T-helper 17 cell (primary cell): ENCODE measurements around the gene LST1. TPM values are rescaled to one million over a fixed set of nuclear protein-coding genes. Genes with fewer than 3 reads are reported as not detected.

ENCODE experiments used
- ATAC-seq: fragments of 150-1000 bp; cut with Tn5 transposase; 2 replicates; pipeline ENCODE4 v1.10.0; 2021; ENCODE audit warnings: mild to moderate bottlenecking, moderate library complexity
- DNase-seq, 3 donors: peaks; one replicate each; pipeline versions ENCODE4 v3.0.0 to v3.0.0-alpha.2; 2020 to 2021
- H3K9me3 ChIP-seq: one replicate; pipeline ENCODE4 v1.7.0; 2013; ENCODE audit warnings: low read length, mild to moderate bottlenecking; ENCODE audit not compliant: control insufficient read depth, poor library complexity, severe bottlenecking
- H3K27ac Mint-ChIP-seq: one replicate; pipeline ENCODE4 v1.8.0; 2022; ENCODE audit warnings: mild to moderate bottlenecking, moderate library complexity, mixed read lengths
- H3K27me3 Mint-ChIP-seq: one replicate; pipeline ENCODE4 v1.8.0; 2022; ENCODE audit warnings: mixed read lengths
- H3K36me3 Mint-ChIP-seq: one replicate; pipeline ENCODE4 v1.8.0; 2022; ENCODE audit warnings: low read depth, mixed read lengths
- H3K4me1 Mint-ChIP-seq: one replicate; pipeline ENCODE4 v1.8.0; 2022; ENCODE audit warnings: mild to moderate bottlenecking, mixed read lengths
- H3K4me3 Mint-ChIP-seq: one replicate; pipeline ENCODE4 v1.8.0; 2022; ENCODE audit warnings: mild to moderate bottlenecking, moderate library complexity, mixed read lengths
- total RNA-seq, 4 donors: library from RNA in 2 of 4; stranded (reverse) in 2 of 4; gene quantifications; one replicate each; pipeline ENCODE4 v1.2.3 and lab custom pipeline; 2022 to 2026

LST1 gene
- total RNA-seq, 2 donors from 2014 or later, result 30.6 to 42.6 TPM

GRCh38 chr6:31609519-31610406 is 23.7 kb downstream of the LST1 start:
- no peak for ATAC-seq
- Mint-ChIP-seq H3K4me3 (no peak overlapping the region), H3K27ac (no peak overlapping the region), H3K36me3 (no peaks in the 10 kb centered on the region), H3K27me3 (no peaks in the 10 kb centered on the region), H3K4me1 (peaks cover 4% of the 10 kb centered on the region)
- no peaks in the 10 kb centered on the region for H3K9me3 ChIP-seq
- no peak for DNase-seq

DNA sequence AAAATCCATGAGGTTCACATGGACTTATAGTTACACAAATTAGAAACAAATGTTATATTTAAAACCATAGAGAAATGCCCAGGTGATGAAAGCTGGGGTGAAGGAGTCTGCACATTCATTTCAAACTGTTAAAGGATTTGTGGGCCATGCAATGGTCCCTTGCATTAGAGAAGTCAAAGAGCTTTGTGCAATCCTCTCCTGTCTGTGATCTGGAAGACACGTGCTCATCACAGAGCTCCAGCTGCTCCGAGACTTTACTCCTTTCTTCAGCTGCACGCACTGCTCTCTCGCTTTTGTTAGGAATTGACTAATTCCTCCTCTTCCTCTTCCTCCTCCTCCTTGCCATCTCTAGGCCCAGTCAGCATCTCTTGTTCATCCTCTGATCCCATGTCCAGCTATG is 24.9 kb downstream of the LST1 start:
- DNase-seq (no peak), ATAC-seq (no peak)
- peak overlapping the region; percentile 19 for H3K27ac Mint-ChIP-seq
- H3K27me3 Mint-ChIP-seq, result no peaks in the 10 kb centered on the region
- H3K9me3 ChIP-seq, result no peaks in the 10 kb centered on the region
- H3K4me3 Mint-ChIP-seq, result no peak overlapping the region
- H3K4me1 Mint-ChIP-seq, result peaks cover 10% of the 10 kb centered on the region
- no peaks in the 10 kb centered on the region for H3K36me3 Mint-ChIP-seq

DNA sequence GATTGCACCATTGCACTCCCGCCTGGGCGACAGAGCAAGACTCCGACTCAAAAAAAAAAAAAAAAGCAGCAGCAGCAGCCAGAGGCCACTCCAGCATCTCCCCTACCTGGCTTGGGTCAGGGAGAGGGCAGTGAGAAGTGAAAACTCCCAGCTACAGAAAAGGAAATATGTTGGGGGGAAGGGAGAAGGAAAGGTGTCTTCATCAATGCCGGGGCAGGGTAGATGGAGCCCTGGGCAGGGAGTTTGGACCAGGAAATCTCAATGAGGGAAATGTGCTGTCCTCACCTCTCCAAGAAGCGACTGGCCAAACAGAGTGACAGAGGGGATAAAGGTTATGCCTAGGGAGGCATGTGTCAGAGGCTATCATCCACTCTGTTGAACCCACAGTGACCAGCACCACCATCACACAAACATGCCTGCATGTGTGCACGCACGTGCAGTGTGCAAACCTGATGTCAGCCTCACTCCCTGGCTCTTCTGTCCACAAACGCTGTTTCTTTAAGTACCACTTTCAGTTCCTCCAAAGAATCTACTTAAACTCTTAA is 28.1 kb downstream of the LST1 start:
- no peaks in the 10 kb centered on the region for H3K9me3 ChIP-seq
- DNase-seq (no peak), ATAC-seq (no peak)
- Mint-ChIP-seq H3K4me3 (no peak overlapping the region), H3K27me3 (no peaks in the 10 kb centered on the region), H3K4me1 (peaks cover 20% of the 10 kb centered on the region), H3K27ac (no peak overlapping the region), H3K36me3 (no peaks in the 10 kb centered on the region)

- H3K27ac Mint-ChIP-seq, result peak within 1 kb of the TSS; percentile 41
- no peak for DNase-seq
- H3K9me3 ChIP-seq, result no peaks in the 10 kb centered on the region
- peak within 1 kb of the TSS; percentile 49 for H3K4me3 Mint-ChIP-seq
- H3K36me3 Mint-ChIP-seq, result no peaks in the 10 kb centered on the region
- peaks cover 18% of the 10 kb centered on the region for H3K4me1 Mint-ChIP-seq
- ATAC-seq, result no peak
- no peaks in the 10 kb centered on the region for H3K27me3 Mint-ChIP-seq
Observed at GRCh38 chr6:31614684-31615578, 28.9 kb downstream of the LST1 start, which contains the start of gene AIF1. Gene AIF1 (plus strand): TSS chr6:31615234. CDS start chr6:31615330, 96 bp downstream.

DNA sequence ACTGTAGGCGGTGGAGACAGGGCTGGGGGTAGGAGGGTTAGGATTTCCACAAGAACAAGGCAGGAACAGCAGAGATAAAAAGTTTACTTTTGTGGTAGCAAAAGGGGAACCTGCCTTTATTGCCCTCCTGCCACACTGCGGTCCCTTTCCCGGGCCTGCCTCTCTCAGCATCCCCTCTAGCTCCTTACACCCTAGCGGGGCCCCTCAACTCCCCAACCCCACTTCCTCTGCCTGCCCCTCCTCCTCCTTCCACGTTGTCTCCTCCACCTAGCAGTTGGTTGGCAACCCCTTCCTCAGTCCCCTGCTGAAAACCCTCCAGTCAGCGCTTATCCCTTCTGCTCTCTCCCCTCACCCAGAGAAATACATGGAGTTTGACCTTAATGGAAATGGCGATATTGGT is 29.7 kb downstream of the LST1 start:
- Mint-ChIP-seq H3K27ac (no peak overlapping the region), H3K36me3 (no peaks in the 10 kb centered on the region), H3K4me3 (peak overlapping the region; percentile 49), H3K27me3 (no peaks in the 10 kb centered on the region), H3K4me1 (peaks cover 20% of the 10 kb centered on the region)
- H3K9me3 ChIP-seq, result no peaks in the 10 kb centered on the region
- ATAC-seq, result no peak
- DNase-seq, result no peak

DNA sequence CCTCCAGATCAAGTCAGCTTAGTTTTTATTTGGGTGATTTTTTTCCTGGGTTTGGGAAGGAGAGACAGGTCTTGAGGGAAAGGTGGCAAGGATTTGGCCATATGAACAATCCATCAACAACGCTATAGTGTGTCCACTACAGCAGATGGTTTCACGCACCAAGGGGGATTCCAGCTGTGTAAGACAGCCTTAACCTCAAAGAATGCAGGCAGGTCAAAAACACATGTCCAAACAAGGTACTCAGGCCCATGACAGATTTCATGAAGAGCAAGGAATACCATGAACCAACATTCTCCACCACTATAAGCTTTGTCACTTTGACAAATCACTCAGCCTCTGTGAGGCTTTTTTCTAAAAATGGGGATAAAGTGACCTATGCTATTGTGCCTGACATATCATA is 30.9 kb downstream of the LST1 start:
- H3K9me3 ChIP-seq, result no peaks in the 10 kb centered on the region
- no peaks in the 10 kb centered on the region for H3K27me3 Mint-ChIP-seq
- H3K4me3 Mint-ChIP-seq, result no peak overlapping the region
- no peak for ATAC-seq
- peaks cover 30% of the 10 kb centered on the region for H3K4me1 Mint-ChIP-seq
- peaks cover 4% of the 10 kb centered on the region for H3K36me3 Mint-ChIP-seq
- no peak overlapping the region for H3K27ac Mint-ChIP-seq
- no peak for DNase-seq

- H3K4me1 Mint-ChIP-seq, result peaks cover 38% of the 10 kb centered on the region
- ATAC-seq (peak; percentile 86), DNase-seq (peak; percentile 88 to 94 (median 89))
- peak overlapping the region; percentile 95 for H3K27ac Mint-ChIP-seq
- peaks cover 4% of the 10 kb centered on the region for H3K36me3 Mint-ChIP-seq
- no peaks in the 10 kb centered on the region for H3K9me3 ChIP-seq
- peak overlapping the region; percentile 93 for H3K4me3 Mint-ChIP-seq
- H3K27me3 Mint-ChIP-seq, result no peaks in the 10 kb centered on the region
Observed at GRCh38 chr6:31619805-31620585, 33.9 kb downstream of the LST1 start.

GRCh38 chr6:31620586-31621319 is 34.7 kb downstream of the LST1 start, which contains the start of gene PRRC2A:
Gene PRRC2A (plus strand): TSS chr6:31620715. CDS start chr6:31622790, 2,075 bp downstream.
- DNase-seq (peak in 1 of 3 donors; percentile 86), ATAC-seq (peak; percentile 38)
- Mint-ChIP-seq H3K27ac (peak within 1 kb of the TSS; percentile 95), H3K4me1 (peaks cover 34% of the 10 kb centered on the region), H3K36me3 (peaks cover 4% of the 10 kb centered on the region), H3K4me3 (peak within 1 kb of the TSS; percentile 93), H3K27me3 (no peaks in the 10 kb centered on the region)
- no peaks in the 10 kb centered on the region for H3K9me3 ChIP-seq

DNA sequence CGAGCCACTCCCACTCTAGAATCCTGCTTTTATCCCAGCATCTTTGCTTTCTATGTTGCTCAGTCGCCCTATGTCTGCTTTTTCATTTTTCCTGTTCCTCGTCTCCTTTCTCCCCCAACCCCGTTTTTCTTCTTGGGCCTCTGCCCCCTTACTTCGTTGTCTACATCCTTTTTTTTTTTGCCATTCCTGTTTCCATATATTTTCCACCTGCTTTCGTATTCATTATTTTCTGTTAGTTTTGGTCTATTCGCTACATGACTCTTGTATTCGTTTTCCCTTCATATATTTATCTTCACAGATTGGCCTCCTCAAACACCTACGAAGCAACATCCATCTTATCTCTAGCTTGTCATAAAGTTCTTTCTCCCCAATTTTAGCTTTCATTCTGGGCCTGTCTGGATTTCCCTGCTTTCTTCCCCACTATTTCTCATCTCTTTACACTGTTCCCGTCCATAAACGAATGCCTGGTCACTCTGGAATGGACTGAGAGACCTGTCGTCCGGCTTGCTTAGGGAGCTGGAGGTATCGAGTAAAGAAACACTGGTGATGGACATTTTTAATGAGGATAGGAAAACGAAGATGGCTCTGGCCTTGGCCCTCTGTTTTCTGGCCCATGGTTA is 35.4 kb downstream of the LST1 start:
- Mint-ChIP-seq H3K27ac (peak overlapping the region; percentile 95), H3K36me3 (peaks cover 7% of the 10 kb centered on the region), H3K4me3 (peak overlapping the region; percentile 93), H3K4me1 (peaks cover 34% of the 10 kb centered on the region), H3K27me3 (no peaks in the 10 kb centered on the region)
- H3K9me3 ChIP-seq, result no peaks in the 10 kb centered on the region
- DNase-seq, result no peak
- ATAC-seq, result no peak

- peak overlapping the region; percentile 95 for H3K27ac Mint-ChIP-seq
- no peak for DNase-seq
- peaks cover 29% of the 10 kb centered on the region for H3K4me1 Mint-ChIP-seq
- H3K4me3 Mint-ChIP-seq, result peak overlapping the region; percentile 93
- peaks cover 7% of the 10 kb centered on the region for H3K36me3 Mint-ChIP-seq
- H3K27me3 Mint-ChIP-seq, result no peaks in the 10 kb centered on the region
- no peak for ATAC-seq
- no peaks in the 10 kb centered on the region for H3K9me3 ChIP-seq
Observed at GRCh38 chr6:31621991-31622390, 35.9 kb downstream of the LST1 start.

DNA sequence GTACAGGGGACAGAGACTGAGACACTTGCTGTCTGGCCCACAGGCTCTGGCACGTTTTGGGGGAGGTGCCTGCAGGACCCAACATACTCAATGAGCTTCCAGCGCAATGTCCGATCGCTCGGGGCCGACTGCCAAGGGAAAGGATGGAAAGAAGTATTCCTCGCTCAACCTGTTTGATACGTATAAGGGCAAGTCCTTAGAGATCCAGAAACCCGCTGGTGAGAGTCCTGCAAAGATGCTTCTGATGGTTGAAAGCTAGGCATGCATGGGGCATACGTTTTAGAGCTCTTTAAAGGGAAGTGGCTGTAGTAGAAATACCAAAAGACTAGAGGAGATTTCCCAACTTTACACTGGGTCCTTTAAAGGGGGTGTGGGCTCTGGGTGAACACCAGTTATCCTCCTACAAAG is 36.6 kb downstream of the LST1 start:
- peaks cover 32% of the 10 kb centered on the region for H3K4me1 Mint-ChIP-seq
- H3K4me3 Mint-ChIP-seq, result peak overlapping the region; percentile 31
- H3K9me3 ChIP-seq, result no peaks in the 10 kb centered on the region
- peaks cover 14% of the 10 kb centered on the region for H3K36me3 Mint-ChIP-seq
- no peaks in the 10 kb centered on the region for H3K27me3 Mint-ChIP-seq
- ATAC-seq, result no peak
- peak overlapping the region; percentile 95 for H3K27ac Mint-ChIP-seq
- DNase-seq, result no peak
